Fibroblast of mammary gland (primary cell): Measurements from ENCODE around the gene CNTRL.
"Not testable (repeated sequence)": the region's sequence is repeated elsewhere in the genome, so short reads cannot be mapped to it uniquely, and the experiment has no call there.

Experiments
- DNase-seq: peaks from one replicate; pipeline ENCODE4 v3.0.0-alpha.2; 2010; ENCODE audit warnings: low read depth
- H3K4me3 ChIP-seq: 2 replicates; pipeline ENCODE4 v1.5.1; 2011; ENCODE audit warnings: low read depth, mild to moderate bottlenecking, low read length, moderate library complexity; ENCODE audit not compliant: control insufficient read depth
- CTCF ChIP-seq: conservative IDR thresholded peaks from 2 replicates; pipeline ENCODE4 v1.5.1; 2011; ENCODE audit warnings: low read depth, low read length, inconsistent platforms; ENCODE audit not compliant: control insufficient read depth, insufficient read depth

CNTRL gene

DNA sequence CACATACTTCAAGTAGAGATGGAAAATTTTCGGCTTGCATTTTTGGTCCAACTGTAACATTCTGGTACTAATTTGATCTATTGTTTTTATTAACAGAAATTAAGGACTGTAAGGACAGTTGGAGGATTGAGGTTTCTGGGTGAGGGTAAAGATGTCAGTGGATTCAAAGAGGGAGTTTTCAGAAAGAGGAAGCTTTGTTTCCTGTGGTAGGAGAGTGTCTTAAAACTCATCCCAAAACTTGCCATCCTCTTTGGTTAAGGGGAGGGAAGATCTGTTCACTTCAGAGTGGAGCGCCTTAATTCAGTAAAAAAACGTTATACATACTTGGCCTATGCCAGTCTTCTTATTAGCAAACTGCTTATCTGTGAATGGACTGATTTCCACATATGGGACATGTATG lies 13.8 kb downstream of the CNTRL start:
- H3K4me3 ChIP-seq: no peak overlapping the region
- no peak for TF ChIP-seq CTCF
- DNase-seq: no peak

GRCh38 chr9:121090743-121091142 lies 16.0 kb downstream of the CNTRL start:
- H3K4me3 ChIP-seq, DNase-seq: not testable (repeated sequence)

GRCh38 chr9:121095057-121095456 lies 20.3 kb downstream of the CNTRL start:
- TF ChIP-seq CTCF: no peak
- H3K4me3 ChIP-seq: no peak overlapping the region
- DNase-seq: no peak

GRCh38 chr9:121098567-121099198 lies 23.9 kb downstream of the CNTRL start:
- TF ChIP-seq CTCF: no peak
- H3K4me3 ChIP-seq: no peak overlapping the region
- DNase-seq: no peak

GRCh38 chr9:121104054-121104453 lies 29.3 kb downstream of the CNTRL start:
- not testable (repeated sequence) for DNase-seq, H3K4me3 ChIP-seq

GRCh38 chr9:121105531-121105930 lies 30.8 kb downstream of the CNTRL start:
- no peak overlapping the region for H3K4me3 ChIP-seq
- DNase-seq: no peak
- no peak for TF ChIP-seq CTCF

DNA sequence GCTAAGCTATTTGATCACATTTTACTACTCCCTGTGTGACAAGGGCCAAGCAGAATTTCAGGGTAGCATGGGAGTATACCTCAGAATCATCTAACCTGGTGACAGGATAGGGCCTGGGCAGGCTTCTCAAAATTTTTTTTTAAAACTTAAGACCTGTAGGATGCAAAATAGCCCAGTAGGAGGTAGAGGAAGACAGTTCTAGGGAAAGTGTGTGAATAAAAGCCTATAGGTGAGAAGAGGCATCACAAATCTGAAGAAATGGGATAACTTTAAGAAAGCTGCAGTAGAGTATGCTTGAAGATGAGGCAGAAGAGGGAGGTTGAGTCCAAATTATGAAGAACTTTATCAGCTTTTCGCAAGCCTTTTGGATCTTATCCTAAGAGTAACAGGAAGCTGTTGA lies 32.3 kb downstream of the CNTRL start:
- TF ChIP-seq CTCF: no peak
- H3K4me3 ChIP-seq: no peak overlapping the region
- DNase-seq: no peak

DNA sequence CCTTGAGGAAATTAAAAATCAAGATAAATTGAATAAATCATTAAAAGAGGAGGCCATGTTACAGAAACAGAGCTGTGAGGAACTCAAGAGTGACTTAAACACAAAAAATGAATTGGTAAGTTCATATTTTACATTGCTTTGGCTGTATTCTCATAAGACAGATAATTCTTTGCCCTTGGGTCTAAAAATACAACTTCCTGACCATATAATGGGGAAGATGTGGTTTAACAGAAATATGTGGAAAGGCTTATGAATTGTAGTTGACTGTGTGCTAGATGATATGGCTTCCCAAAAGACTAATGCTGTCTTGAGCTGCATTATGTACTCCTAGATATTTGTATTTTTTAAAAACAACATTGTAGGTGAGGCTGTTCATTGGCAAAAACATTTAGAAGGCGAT lies 33.1 kb downstream of the CNTRL start:
- no peak for DNase-seq

More for the DNA sequence above, 33.1 kb downstream of the CNTRL start:
- no peak overlapping the region for H3K4me3 ChIP-seq
- TF ChIP-seq CTCF: no peak
